HG03064 (cell line): ENCODE data around the gene UCP2.
"Not testable (repeated sequence)": the region's sequence is repeated elsewhere in the genome, so short reads cannot be mapped to it uniquely, and the experiment has no call there.

ENCODE experiments used
- ATAC-seq: cut with Tn5 transposase; IDR thresholded peaks from one replicate; pipeline ENCODE4 v1.9.1; 2021; ENCODE audit warnings: low read depth; ENCODE audit not compliant: unreplicated experiment

The UCP2 gene

DNA sequence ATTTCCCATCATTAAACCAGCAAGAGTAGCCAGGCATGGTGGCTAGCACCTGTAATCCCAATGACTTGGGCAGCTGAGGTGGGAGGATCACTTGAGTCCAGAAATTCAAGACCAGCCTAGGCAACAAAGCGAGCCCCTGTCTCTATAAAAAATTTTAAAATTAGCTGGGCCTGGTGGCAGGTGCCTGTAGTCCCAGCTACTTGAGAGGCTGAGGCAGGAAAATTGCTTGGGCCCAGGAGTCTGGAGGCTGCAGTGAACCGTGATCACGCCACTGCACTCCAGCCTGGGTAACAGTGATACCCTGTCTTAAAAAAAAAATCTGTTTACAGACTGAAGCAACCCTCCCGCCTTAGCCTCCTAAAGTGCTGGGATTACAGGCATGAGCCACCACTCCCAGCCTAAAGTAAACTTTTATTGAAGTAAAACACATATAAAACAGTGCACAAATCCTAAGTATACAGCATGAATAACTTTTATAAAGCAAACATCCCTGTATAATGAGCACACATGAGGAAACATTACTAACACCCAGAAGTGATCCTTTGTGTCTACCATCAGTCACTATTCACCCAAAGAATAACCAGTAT is 13.6 kb upstream of the UCP2 start:
- ATAC-seq, result no peak

DNA sequence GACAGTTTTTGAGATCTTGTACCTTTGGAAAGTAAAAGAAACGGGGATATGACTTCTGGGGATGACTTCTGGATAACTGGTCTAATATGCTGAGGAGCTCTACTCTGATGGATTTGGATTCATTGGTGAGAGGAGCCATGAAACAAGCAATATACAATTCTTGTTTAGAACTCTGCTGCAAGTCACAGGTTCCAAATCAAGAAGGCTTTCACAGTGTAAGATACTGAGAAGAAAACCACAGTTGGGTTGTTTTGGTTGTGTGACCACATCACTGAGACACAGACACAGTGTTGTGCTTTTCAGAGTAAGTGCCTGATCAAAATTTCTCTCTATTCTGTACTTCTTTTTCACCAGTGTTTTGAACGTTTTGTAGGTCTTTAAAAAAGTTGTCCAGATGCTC is 13.1 kb upstream of the UCP2 start:
- no peak for ATAC-seq

DNA sequence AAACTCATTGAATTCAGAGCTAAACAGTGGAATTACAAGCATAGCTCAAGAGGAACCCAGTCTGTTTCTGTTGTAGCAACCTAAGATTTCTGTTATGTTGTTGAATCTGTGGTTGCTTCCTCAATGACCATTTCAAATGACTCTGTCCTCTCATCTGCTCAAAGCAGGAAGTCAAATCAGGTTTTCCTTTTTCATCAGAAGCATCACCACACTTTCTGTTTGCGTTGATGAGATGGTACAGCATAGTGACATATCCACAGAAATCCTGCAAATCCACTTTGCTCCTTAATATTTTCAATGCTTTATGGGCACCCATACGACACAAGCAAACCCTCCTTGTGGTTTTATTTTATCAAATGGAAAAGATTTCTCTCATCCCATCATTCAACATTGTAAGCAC is 12.6 kb upstream of the UCP2 start:
- peak; percentile 50 for ATAC-seq

GRCh38 chr11:73991471-73992006 is 8.9 kb upstream of the UCP2 start:
- no peak for ATAC-seq

DNA sequence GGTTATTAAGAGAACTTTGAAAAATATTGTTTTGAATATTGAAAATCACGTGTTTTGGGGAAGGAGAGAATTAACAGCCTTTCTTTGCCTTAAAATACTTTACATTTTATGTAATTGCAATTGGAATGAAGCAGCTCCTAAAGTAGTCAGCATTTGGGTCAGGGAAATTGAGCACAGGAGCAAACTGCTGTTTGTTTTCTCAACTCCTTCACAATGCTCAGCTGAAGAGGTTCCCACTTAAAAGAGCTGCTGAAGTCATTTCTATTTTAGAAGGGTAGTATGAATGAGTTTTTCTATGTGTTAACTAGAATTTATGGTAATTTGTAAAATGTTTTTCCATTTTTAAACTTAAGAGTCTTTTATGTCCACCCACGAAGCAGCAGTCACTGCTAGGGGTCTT is 8.1 kb upstream of the UCP2 start:
- no peak for ATAC-seq

DNA sequence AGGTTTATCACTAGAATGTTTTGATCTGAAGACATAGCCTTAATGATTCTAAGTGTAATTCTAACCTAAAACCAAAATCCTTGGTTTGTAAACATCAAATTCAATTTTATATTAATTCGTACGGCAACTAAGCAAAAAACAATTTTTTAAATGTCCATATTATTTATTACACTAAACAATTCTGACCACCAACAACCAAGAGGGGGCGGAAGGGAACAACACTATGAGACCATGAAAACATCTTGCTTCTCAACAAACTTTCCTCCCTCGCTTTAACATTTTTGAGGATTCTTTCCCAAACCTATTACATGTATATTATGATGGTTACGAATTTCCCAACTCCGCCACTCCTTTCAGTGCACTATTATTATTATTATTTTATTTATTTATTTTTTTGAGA is 6.5 kb upstream of the UCP2 start:
- no peak for ATAC-seq

DNA sequence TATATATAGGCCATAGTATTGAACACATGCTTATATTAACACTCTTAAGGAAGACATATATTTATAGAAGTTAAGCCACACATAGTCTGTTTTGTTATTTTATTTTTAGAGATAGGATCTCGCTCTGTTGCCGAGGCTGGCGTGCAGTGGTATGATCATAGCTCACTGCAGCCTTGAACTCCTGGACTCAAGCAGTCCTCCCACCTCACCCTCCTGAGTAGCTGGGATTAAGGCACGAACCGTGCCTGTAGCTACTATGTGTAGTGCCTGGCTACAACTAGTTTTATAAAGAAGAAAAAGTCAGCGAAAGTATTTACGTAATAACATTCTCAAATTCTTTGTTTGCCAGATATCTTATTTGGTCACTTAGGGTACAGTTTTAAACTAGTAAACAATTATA is 5.6 kb upstream of the UCP2 start:
- ATAC-seq, result no peak

GRCh38 chr11:73985661-73986060 is 3.0 kb upstream of the UCP2 start:
- ATAC-seq, result not testable (repeated sequence)

GRCh38 chr11:73983741-73984538 is 1.3 kb upstream of the UCP2 start:
- no peak for ATAC-seq

DNA sequence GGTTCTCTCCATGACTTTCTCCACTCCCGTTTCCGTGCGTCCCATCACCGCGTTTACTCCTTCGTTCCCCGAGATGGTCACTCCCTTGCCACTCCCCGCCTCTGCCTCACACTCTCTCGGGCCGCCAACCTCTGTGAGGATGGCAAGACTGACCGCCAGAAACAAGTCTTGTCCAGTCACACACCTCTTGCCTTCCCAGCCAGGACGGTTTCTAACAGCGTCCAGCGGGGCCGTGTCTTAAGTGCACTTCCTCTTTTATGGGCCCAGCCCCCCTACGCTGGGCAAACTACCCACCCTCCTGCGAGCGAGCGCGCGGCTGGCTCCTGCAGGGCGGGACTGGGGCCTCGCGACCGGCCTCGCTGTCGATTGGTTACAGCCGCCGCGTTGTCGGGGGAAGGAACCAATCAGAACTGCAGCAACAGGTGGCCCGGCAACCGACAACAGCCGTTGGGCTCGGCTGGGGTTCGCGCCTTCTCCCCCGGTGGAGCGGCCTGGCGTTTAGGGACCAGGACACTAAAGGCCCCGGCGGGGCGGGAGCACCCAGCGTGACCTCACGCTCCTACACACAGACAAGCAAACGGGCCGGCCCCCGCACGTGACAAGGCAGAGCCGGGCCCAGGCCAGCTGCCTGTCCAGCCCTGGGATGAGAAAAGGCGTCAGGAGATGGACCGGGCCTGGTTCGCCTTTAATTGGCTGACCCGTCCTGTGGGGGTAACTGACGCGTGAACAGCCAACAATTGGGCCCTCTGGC is 522 bp upstream of the UCP2 start:
- ATAC-seq, result peak; percentile 58

GRCh38 chr11:73981051-73981805 is 1.4 kb downstream of the UCP2 start:
- no peak for ATAC-seq

DNA sequence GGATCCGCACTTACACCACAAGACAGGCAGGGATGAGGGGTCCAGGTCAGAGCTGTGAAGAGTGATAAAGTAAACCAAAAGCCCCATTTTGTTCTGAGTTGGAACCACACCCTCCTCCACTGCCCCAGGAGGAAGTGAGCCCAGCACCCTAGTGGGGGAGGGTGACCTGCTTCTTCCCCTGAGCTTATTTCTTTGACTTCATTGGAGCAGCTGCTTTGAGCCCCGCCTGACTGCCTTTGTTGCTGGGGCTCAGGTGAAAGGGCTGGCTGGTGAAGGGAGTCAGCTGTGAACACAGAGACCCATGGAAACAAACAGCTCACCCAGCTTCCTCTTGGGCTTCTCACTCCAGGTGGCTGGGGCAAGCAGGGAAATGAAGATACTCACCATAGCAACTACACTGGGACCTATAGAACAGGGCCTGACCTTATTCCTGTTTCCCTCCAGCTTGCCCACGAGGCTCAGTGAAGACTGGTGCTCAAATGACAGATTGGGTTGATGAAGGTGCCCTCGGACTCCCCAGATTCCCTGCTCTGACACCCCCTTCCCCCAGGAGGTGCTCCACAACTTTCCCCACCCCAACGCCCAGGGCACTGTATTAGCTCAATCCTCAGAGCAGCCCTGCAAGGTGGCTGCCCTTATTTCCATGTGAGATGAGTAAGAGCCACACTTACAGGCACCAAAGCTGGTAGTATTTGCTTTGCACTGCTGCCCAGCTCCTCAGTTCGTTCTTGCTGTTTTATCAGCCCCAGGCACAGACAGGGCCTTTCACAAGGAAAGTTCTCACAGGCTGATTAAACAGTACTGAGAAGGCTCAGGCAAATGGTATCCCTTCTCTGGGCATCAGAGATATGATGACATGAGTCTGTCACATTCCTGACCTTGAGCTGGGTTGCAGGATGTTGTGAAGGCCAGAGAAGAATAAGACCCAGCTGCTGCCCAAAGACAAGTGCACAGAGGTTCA is 2.4 kb downstream of the UCP2 start:
- ATAC-seq, result peak; percentile 44

DNA sequence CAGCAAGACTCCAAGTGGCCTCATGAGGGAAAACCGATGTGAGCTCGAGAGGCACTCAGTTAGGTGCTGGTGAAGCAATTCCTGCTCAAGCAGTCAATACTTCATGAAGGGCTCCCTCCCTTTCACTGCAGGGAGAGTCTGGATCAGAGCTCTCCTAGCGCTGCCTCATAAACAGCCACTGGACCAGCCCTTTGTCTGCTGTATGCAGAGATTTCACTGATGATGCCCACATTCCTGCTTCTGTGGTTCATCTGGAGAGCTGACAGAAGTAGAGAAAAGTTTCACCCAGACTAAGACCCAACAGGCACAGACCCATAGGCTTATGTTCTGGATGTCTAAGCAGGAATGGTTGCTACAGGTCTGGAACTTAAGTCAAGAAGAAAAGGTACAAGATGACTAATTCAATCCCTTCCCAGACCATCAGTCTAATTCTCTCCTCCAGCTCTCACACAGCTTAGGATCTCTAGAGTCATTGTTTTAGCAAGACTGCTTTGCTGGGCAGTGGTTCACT is 4.0 kb downstream of the UCP2 start:
- ATAC-seq, result no peak

DNA sequence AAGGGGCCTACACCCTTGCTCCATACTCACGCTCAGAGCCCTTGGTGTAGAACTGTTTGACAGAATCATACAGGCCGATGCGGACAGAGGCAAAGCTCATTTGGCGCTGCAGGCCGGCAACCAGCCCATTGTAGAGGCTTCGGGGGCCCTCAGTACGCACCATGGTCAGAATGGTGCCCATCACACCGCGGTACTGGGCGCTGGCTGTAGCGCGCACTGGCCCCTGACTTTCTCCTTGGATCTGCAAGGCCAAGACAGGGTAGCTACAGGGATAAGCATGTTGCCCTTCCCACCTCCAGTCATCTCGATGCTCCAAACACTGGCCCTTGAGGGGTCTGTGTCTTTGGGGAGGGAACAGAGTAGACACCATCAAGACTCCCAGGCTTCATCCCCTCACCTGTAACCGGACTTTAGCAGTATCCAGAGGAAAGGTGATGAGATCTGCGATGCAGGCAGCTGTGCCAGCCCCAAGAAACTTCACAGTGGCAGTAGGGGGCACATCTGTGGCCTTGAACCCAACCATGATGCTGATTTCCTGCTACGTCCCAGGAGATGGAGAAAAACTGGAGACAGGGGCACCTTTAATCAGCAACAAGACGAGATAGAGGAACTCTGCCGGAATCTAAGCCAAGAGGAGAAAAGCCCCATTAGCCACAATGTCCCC is 4.7 kb downstream of the UCP2 start:
- ATAC-seq, result no peak

DNA sequence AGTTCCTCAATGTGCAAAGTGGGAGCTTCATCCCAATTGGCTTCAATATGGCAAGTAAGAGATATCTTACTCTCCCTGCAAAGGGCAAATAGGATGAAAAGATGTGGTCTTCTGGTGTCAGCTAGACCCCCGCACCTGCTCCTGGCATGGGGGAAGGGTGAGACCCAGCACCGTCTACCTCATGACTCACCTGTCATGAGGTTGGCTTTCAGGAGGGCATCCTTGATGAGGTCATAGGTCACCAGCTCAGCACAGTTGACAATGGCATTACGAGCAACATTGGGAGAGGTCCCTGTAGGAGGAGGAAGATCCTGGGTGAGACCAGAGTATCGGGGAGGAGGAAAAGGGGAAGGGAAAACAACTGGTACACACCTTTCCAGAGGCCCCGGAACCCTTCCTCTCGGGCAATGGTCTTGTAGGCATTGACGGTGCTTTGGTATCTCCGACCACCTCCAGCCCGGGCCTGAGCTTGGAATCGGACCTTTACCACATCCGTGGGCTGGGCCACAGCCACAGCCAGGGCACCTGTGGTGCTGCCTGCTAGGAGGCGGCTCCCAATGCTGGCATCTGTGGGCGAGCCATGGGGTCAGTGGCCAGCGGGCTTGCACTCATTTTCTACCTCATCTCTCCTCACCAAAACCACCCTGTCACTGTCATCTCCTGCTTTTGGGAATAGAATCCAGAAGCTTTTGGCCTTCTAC is 6.0 kb downstream of the UCP2 start:
- no peak for ATAC-seq

DNA sequence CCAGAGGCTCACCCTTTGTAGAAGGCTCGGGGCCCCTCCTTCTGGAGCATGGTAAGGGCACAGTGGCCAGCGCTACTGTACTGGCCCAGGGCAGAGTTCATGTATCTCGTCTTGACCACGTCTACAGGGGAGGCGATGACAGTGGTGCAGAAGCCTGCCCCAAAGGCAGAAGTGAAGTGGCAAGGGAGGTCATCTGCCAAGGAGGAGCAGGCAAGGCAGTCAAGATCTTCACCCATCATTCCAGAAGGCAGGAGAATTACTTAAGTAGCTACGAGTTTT is 7.2 kb downstream of the UCP2 start:
- ATAC-seq, result no peak

DNA sequence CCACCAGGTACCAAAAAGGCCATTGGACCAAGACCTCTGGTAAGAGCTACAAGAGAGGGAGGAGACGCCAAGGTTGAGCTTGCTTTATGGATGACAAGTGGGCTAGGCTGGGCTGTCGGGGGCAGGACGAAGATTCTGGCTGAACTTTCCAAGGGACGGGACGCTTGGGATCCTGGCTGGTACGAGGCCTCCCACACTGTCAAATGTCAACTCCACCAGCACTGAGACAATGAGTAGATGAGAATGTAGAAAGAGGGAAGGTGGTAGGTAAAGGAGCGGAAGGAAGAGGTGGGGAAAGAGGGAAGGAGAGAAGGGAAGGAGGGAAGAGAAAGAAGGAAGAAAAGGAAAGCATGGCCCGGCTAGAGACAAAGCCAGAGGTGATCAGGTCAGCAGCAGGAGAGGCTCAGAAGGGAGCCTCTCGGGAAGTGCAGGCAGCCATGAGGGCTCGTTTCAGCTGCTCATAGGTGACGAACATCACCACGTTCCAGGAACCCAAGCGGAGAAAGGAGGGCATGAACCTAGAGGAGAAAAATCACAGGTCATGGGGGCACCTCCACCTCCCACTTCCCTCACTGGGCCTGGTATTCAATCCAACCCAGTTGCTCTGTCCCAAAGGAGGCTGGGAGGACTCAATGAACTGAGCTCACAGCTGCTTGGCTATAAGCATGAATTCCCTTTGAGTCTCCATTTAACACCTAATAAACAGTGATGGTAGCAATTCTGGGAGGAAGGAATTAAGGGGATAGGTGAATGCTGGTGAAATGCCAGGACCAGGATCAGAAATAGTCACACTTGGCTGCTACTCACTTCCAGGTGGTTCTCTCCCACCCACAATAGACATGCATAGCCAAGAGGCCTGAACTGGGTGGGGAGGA is 7.8 kb downstream of the UCP2 start:
- ATAC-seq, result no peak
